ENCODE measurements around the gene YJU2.

YJU2 gene

GRCh38 chr19:4304538-4305256 is 57.8 kb downstream of the YJU2 start, which contains the start of gene FSD1:
Gene FSD1 (plus strand): TSS chr19:4304598. CDS start chr19:4304747, 149 bp downstream.
- H3K4me1 ChIP-seq (ENCODE audit: control insufficient read depth in 1 of 2, insufficient read depth in 2 of 2, low read length in 2 of 2): peaks cover 0 to 8% of the 10 kb centered on the region in 2 donors
- H3K9me3 ChIP-seq (ENCODE audit: control insufficient read depth in 1 of 2, low read length in 2 of 2): no peaks in the 10 kb centered on the region
- peak within 1 kb of the TSS in 1 of 2 donors; percentile 44 for H3K4me3 ChIP-seq (ENCODE audit: low read depth in 1 of 2, low read length in 2 of 2)
- H3K27me3 ChIP-seq (ENCODE audit: low read depth, low read length): peaks cover 4% of the 10 kb centered on the region
- H3K36me3 ChIP-seq (ENCODE audit: control insufficient read depth in 1 of 2, insufficient read depth in 2 of 2, low read length in 2 of 2): no peaks in the 10 kb centered on the region
- H3K27ac ChIP-seq (ENCODE audit: low read length): no peak within 1 kb of the TSS

GRCh38 chr19:4305257-4305612 is 58.4 kb downstream of the YJU2 start:
- Histone ChIP-seq H3K27me3 (ENCODE audit: low read depth, low read length) (peaks cover 4% of the 10 kb centered on the region), H3K36me3 (ENCODE audit: control insufficient read depth in 1 of 2, insufficient read depth in 2 of 2, low read length in 2 of 2) (no peaks in the 10 kb centered on the region), H3K27ac (ENCODE audit: low read length) (no peak overlapping the region), H3K4me1 (ENCODE audit: control insufficient read depth in 1 of 2, insufficient read depth in 2 of 2, low read length in 2 of 2) (peaks cover 0 to 8% of the 10 kb centered on the region in 2 donors), H3K4me3 (ENCODE audit: low read depth in 1 of 2, low read length in 2 of 2) (no peak overlapping the region), H3K9me3 (ENCODE audit: control insufficient read depth in 1 of 2, low read length in 2 of 2) (no peaks in the 10 kb centered on the region)

- no peaks in the 10 kb centered on the region for H3K9me3 ChIP-seq (ENCODE audit: control insufficient read depth in 1 of 2, low read length in 2 of 2)
- no peak overlapping the region for H3K27ac ChIP-seq (ENCODE audit: low read length)
- no peak overlapping the region for H3K4me3 ChIP-seq (ENCODE audit: low read depth in 1 of 2, low read length in 2 of 2)
- no peaks in the 10 kb centered on the region for H3K36me3 ChIP-seq (ENCODE audit: control insufficient read depth in 1 of 2, insufficient read depth in 2 of 2, low read length in 2 of 2)
- H3K27me3 ChIP-seq (ENCODE audit: low read depth, low read length): peaks cover 4% of the 10 kb centered on the region
- peaks cover 0 to 8% of the 10 kb centered on the region in 2 donors for H3K4me1 ChIP-seq (ENCODE audit: control insufficient read depth in 1 of 2, insufficient read depth in 2 of 2, low read length in 2 of 2)
These were observed 58.8 kb downstream of the YJU2 start for GRCh38 chr19:4305659-4306058.

- no peaks in the 10 kb centered on the region for H3K27me3 ChIP-seq (ENCODE audit: low read depth, low read length)
- no peaks in the 10 kb centered on the region for H3K36me3 ChIP-seq (ENCODE audit: control insufficient read depth in 1 of 2, insufficient read depth in 2 of 2, low read length in 2 of 2)
- H3K27ac ChIP-seq (ENCODE audit: low read length): no peak overlapping the region
- H3K4me1 ChIP-seq (ENCODE audit: control insufficient read depth in 1 of 2, insufficient read depth in 2 of 2, low read length in 2 of 2): no peaks in the 10 kb centered on the region
- no peaks in the 10 kb centered on the region for H3K9me3 ChIP-seq (ENCODE audit: control insufficient read depth in 1 of 2, low read length in 2 of 2)
- H3K4me3 ChIP-seq (ENCODE audit: low read depth in 1 of 2, low read length in 2 of 2): no peak overlapping the region
These were observed 63.6 kb downstream of the YJU2 start for GRCh38 chr19:4310247-4311121.

- no peaks in the 10 kb centered on the region for H3K9me3 ChIP-seq (ENCODE audit: control insufficient read depth in 1 of 2, low read length in 2 of 2)
- no peak overlapping the region for H3K27ac ChIP-seq (ENCODE audit: low read length)
- H3K4me3 ChIP-seq (ENCODE audit: low read depth in 1 of 2, low read length in 2 of 2): no peak overlapping the region
- no peaks in the 10 kb centered on the region for H3K4me1 ChIP-seq (ENCODE audit: control insufficient read depth in 1 of 2, insufficient read depth in 2 of 2, low read length in 2 of 2)
- H3K36me3 ChIP-seq (ENCODE audit: control insufficient read depth in 1 of 2, insufficient read depth in 2 of 2, low read length in 2 of 2): no peaks in the 10 kb centered on the region
- H3K27me3 ChIP-seq (ENCODE audit: low read depth, low read length): no peaks in the 10 kb centered on the region
These were observed 67.1 kb downstream of the YJU2 start for GRCh38 chr19:4313847-4314490.

GRCh38 chr19:4316956-4317355 is 70.1 kb downstream of the YJU2 start:
- H3K27ac ChIP-seq (ENCODE audit: low read length): no peak overlapping the region
- no peaks in the 10 kb centered on the region for H3K4me1 ChIP-seq (ENCODE audit: control insufficient read depth in 1 of 2, insufficient read depth in 2 of 2, low read length in 2 of 2)
- H3K27me3 ChIP-seq (ENCODE audit: low read depth, low read length): no peaks in the 10 kb centered on the region
- H3K9me3 ChIP-seq (ENCODE audit: control insufficient read depth in 1 of 2, low read length in 2 of 2): no peaks in the 10 kb centered on the region
- H3K36me3 ChIP-seq (ENCODE audit: control insufficient read depth in 1 of 2, insufficient read depth in 2 of 2, low read length in 2 of 2): no peaks in the 10 kb centered on the region
- H3K4me3 ChIP-seq (ENCODE audit: low read depth in 1 of 2, low read length in 2 of 2): no peak overlapping the region

GRCh38 chr19:4318460-4318859 is 71.6 kb downstream of the YJU2 start:
- Histone ChIP-seq H3K27ac (ENCODE audit: low read length) (no peak overlapping the region), H3K4me1 (ENCODE audit: control insufficient read depth in 1 of 2, insufficient read depth in 2 of 2, low read length in 2 of 2) (no peaks in the 10 kb centered on the region), H3K4me3 (ENCODE audit: low read depth in 1 of 2, low read length in 2 of 2) (no peak overlapping the region), H3K36me3 (ENCODE audit: control insufficient read depth in 1 of 2, insufficient read depth in 2 of 2, low read length in 2 of 2) (no peaks in the 10 kb centered on the region), H3K27me3 (ENCODE audit: low read depth, low read length) (no peaks in the 10 kb centered on the region), H3K9me3 (ENCODE audit: control insufficient read depth in 1 of 2, low read length in 2 of 2) (no peaks in the 10 kb centered on the region)
